Measurements from ENCODE around the gene CNPY1.

- TF ChIP-seq EZH2 (IDR thresholded peaks at IDR 0.05; ENCODE audit: borderline replicate concordance) (no peak), CTCF (IDR thresholded peaks at IDR 0.05; ENCODE audit: poor library complexity) (no peak), EZH2phosphoT487 (IDR thresholded peaks at IDR 0.05; ENCODE audit: low read depth, severe bottlenecking, unreplicated experiment) (no peak)
These were observed 17.0 kb downstream of the CNPY1 start for GRCh38 chr7:155529346-155529745.

Data from hepatocyte (in vitro differentiated cells).